Activated naive CD4-positive, alpha-beta T cell treated with Interleukin-2 at 50 U/mL for 16 hours (primary cell): ENCODE results near the gene CD300LF.

Experiments
- DNase-seq: peaks from one replicate; pipeline ENCODE4 v3.0.0-alpha.2; 2020

The CD300LF gene

GRCh38 chr17:74712756-74713155, at the start of gene CD300LF:
TSS of gene CD300LF (minus strand) at chr17:74712923. CDS start at chr17:74712866, 57 bp downstream.
- DNase-seq: no peak

- no peak for DNase-seq
Observed at GRCh38 chr17:74761931-74762330, 49.2 kb upstream of the CD300LF start.

- DNase-seq: no peak
Observed at GRCh38 chr17:74761419-74761818, 48.7 kb upstream of the CD300LF start.

DNA sequence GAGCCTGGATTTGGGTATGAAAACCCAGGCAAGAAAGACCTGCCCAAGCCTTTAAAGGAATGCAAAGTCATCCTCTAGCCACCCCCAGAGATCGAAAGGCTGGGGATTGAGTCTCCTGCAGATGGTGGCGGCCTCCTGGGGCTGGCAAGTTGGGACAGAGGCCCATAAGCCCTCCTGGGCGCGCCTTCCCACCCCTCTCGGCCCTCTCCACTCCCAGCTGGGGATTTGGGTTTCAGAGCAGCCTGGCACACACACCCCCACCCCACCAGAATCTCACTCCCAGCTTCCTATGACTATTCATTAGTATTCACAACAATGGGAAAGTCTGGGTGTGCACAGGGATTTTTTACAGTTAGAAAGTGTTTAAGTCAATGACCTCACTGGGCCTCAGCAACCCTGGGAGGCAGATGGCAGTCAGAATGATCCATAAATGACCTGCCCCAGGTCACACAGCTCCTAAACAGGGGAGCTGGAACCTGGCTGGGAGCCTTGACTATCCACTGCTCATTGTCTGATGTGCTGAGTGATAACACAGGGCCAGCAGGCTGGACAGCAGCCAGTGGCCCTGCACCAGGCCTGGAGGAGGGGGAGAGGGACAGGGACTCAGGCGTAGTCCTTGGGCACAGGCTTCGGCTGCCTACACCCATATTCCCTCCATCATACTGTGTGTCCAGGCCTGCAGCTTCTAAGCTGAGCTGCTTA, 47.8 kb upstream of the CD300LF start:
- no peak for DNase-seq

- no peak for DNase-seq
Observed at GRCh38 chr17:74759941-74760340, 47.2 kb upstream of the CD300LF start.

DNA sequence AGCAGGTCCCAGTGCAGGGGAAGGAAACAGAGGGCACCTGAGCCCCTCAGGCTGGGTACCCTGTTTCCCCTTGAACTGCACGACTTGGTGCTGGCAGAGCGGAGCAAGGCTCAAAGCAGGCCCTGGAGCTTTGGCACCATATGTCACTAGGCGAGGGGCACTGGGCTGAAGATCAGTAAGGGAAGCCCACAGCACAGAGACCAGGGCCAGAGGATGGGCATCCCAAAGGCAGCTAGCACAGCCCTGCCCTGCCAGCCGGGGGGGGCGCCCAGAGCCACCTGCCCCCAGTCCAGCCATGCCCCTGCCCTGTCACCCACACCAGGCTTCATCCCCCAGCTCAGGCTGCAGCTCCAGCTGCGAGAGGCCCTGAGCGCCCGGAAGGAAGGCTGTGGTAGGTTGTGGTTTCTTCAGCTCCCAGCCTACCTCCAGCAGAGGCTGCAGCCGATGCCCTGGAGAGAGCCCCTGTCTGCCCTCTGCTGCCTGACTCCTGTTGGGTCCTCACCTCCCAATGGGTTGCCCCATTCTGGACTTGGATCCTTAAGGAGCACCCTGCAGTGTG, 46.6 kb upstream of the CD300LF start:
- DNase-seq: peak; percentile 47

DNA sequence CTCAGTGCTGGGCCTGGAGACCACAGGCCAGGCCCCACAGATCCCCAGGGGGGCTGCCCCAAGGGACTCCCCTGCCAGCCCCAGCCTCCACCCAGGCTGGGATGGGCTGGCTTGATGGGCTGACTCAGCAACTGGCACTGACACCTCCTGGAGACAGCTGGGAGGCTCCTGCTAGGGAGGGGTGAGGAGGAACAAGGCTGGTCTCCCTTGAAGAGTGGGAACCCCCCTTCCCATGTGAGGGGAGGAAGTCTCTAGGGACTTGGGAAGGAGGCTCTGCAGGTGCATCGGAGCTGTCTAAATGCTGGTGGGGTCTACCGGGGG, 46.1 kb upstream of the CD300LF start:
- DNase-seq: no peak

- no peak for DNase-seq
Observed at GRCh38 chr17:74757931-74758847, 45.5 kb upstream of the CD300LF start.

GRCh38 chr17:74757502-74757901, 44.8 kb upstream of the CD300LF start:
- no peak for DNase-seq

GRCh38 chr17:74756891-74757290, 44.2 kb upstream of the CD300LF start:
- DNase-seq: no peak

GRCh38 chr17:74755533-74755932, 42.8 kb upstream of the CD300LF start:
- DNase-seq: no peak

- peak; percentile 46 for DNase-seq
Observed at GRCh38 chr17:74754832-74755231, 42.1 kb upstream of the CD300LF start.

DNA sequence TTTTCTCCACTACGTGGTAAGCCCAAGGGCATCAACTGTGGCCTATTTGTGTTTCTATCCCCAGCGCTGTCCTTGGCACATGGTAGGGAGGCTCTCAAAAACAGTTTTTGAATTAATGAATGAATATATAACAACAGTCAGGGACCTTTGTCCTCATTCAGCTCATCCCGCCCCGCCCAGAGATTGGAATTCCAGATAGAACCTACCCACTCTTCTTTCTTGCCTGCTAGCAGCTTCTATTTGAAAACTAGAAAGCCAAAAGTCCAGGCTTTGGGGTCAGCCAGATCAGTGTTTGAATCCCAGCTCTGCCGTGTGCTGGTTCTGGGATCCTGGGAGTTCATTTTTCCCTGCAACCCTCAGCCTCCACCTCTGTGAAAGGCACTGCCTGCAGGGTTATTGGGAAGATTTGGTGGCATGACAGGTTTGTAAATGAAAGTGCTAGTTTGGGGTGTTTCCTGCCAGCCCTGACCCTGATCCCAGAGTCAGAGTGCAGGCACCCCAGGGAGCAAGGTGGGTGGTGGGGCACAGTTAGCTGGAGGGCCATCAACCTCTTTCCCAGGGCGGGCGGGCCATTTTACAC, 40.2 kb upstream of the CD300LF start:
- no peak for DNase-seq

DNA sequence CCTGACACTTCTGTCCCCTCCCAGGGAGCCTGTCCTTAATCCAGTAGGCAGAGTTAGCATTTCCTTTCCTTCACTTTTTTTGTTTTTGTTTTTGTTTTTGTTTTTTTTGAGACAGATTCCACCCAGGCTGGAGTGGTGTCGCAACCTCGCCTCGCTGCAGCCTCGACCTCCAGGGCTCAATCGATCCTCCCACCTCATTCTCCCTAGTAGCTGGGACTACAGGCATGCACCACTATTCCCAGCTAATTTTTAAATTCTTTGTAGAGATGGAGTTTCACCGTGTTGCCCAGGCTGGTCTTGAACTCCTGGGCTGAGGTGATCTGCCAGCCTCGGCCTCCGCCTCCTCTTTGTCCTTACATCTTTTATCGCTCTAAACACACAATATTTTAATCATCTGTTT, 39.7 kb upstream of the CD300LF start:
- DNase-seq: no peak

DNA sequence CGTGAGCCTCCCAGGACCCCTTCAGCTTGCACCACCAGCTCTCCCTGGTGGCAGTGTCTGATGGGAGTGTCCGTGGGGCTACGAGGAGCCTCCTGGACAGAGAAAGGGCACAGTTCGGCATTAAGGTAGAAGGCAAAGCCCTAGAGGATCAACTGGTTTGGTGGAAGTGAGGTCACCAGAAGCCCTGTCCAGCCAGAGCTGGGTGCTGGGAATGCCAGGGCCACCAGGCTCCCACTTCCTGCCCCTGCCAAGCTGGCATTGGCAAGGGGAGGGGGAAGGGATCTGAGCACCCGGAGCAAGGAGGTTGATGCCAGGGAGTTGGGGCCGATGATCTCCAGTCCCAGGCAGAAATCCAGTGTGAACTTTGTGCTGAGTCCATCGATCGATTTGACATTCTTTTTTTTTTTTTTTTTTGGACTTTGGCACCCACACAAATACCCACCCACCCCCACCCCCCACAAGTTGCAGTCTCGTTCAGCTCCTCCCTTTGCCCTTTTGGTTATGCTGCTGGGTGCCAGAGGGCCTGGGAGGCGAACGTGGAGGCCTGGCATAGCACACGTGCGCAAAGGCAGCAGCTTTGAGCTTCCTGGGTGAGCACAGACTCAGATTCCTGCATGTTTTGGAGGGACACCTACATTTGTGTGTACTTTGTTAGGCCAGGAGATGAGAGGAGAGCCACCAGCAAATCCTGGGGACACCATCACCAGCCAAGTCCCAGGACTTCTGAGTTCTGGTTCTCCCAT, 37.8 kb upstream of the CD300LF start:
- no peak for DNase-seq

DNA sequence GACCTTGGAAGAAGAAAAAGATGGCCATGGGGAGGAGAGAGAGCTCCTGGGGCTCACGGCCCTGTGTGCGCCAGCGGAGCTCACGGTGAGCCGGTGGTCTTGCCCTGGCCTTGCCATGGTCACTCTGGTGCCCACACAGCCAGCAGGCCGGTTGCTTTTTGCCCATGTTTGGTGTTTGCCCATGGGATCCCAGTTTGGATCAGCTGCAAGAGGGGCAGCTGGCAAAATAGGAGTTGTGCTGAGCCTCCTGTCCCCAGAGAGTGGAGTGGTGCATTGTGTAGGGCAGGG, 37.3 kb upstream of the CD300LF start:
- DNase-seq: no peak

GRCh38 chr17:74749279-74750038, 36.7 kb upstream of the CD300LF start:
- DNase-seq: peak; percentile 56

DNA sequence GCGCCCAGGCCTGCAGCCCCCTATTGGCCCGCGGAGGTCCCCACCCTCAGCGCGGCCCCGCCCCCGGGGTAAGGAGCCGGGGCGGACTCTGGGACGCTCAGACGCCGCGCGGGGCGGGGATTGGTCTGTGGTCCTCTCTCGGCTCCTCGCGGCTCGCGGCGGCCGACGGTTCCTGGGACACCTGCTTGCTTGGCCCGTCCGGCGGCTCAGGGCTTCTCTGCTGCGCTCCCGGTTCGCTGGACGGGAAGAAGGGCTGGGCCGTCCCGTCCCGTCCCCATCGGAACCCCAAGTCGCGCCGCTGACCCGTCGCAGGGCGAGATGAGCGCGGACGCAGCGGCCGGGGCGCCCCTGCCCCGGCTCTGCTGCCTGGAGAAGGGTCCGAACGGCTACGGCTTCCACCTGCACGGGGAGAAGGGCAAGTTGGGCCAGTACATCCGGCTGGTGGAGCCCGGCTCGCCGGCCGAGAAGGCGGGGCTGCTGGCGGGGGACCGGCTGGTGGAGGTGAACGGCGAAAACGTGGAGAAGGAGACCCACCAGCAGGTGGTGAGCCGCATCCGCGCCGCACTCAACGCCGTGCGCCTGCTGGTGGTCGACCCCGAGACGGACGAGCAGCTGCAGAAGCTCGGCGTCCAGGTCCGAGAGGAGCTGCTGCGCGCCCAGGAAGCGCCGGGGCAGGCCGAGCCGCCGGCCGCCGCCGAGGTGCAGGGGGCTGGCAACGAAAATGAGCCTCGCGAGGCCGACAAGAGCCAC, 36.0 kb upstream of the CD300LF start, which contains the start of gene NHERF1:
NHERF1 (plus strand) TSS at position 100 of the 750 bp plus-strand sequence; CDS start at position 319, 219 bp downstream.
- DNase-seq: peak; percentile 94

- DNase-seq: no peak
Observed at GRCh38 chr17:74748279-74748528, 35.5 kb upstream of the CD300LF start.

DNA sequence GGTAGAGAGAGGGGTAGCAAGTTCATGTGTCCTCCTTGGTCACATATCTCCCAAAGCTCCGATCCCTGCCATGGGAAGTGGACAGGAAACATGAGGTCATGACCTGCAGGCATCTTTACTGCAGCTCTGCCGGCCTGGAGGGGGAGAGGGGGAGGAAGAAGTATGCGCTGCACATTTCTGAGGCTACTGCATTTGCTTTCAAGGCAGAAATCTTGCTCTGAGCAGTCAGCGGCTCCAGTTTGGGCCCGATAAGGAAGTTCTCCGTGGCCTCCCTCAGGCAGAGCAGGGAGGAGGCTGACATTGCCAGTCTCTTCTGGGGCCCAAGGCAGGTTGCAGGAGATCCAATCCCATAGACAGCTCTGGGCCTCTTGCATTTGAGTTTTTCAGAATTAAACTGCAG, 34.2 kb upstream of the CD300LF start:
- DNase-seq: no peak

DNA sequence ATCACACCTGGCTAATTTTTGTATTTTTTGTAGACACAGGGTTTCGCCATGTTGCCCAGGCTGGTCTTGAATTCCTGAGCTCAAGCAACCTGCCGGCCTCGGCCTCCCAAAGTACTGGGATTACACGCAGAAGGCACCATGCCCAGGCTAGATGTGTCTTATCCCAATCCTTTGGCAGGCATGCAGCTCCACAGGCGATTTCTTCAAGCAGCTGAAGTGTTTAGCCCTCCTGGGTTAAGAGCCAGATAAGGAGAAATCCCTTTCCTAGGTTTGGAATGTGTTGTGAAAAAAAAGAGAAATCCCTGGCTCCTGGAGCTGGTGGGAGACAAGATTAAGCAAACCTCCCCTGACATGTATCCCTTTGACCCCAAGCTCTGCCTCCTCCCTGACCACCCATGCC, 33.7 kb upstream of the CD300LF start:
- DNase-seq: no peak
